SK-MEL-5 (cell line): Measurements from ENCODE around the gene GBP6. TPM values are rescaled to one million over a fixed set of nuclear protein-coding genes. Genes with fewer than 3 reads are reported as not detected.
"Not testable (repeated sequence)": the region's sequence is repeated elsewhere in the genome, so short reads cannot be mapped to it uniquely, and the experiment has no call there.

Source experiments
- DNase-seq: peaks from one replicate; pipeline ENCODE4 v3.0.0-alpha.2; 2016; ENCODE audit warnings: low read depth, low spot score
- in situ Hi-C: cut with HindIII; loops from 2 replicates; pipeline ENCODE4 v1.10.0; 2016; ENCODE audit warnings: low sequenced_read_pairs, high pct_unique_total_duplicates, low pct_unique_long_range_greater_than_20kb
- total RNA-seq: library from RNA; depleted of rRNA; stranded (reverse); fragments of >200 nt; shearing (Covaris generic); gene quantifications from 2 replicates; pipeline ENCODE4 v1.2.3, GENCODE V29; 2014; rRNA removed

GBP6 gene
- total RNA-seq, 1 experiment from 2014 or later, result 0.18 TPM

- in situ Hi-C loops, result no loop called here
- no peak for DNase-seq
Measured at GRCh38 chr1:89433421-89433820, 69.6 kb downstream of the GBP6 start.

- DNase-seq, in situ Hi-C loops: not testable (repeated sequence)
Measured at GRCh38 chr1:89434058-89434780, 70.4 kb downstream of the GBP6 start.

Other genes starting within 250 kb of the GBP6 start
- 1.4 and 3.4 TPM in 2 replicates for gene GBP2, start 237.9 kb upstream of the GBP6 start, total RNA-seq
- not detected in 2 replicates for gene GBP7, start 188.1 kb upstream of the GBP6 start, total RNA-seq
- gene GBP4, start 165.1 kb upstream of the GBP6 start, total RNA-seq, result 0.03 TPM in 2 replicates
- not detected in 2 replicates for gene GBP5, start 91.2 kb upstream of the GBP6 start, total RNA-seq
- gene LRRC8B, start 160.8 kb downstream of the GBP6 start, total RNA-seq, result 3.9 and 5.7 TPM in 2 replicates